ENCODE data around the gene PLEK2.

The PLEK2 gene

DNA sequence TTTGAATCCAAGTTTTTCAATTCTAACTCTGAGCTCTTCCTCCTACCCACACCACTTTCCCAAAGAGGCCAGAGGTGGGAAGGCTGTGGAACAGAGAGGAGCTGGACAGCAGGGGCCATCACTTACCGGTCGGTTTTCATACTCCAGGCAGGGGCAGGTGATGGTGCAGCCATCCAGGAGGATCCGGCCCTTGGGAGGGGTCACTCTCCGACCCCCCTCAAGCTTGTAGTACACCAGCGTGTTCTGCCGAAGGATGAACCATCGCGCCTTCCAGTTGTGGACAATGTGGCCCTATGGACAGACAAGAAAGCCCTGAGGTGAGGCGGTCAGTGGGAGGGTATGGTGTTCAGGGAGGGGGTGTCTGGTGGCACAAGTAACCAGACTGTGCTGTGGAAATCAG lies 14.4 kb downstream of the PLEK2 start:
- no peak for DNase-seq (ENCODE audit: low read depth in 2 of 2)

DNA sequence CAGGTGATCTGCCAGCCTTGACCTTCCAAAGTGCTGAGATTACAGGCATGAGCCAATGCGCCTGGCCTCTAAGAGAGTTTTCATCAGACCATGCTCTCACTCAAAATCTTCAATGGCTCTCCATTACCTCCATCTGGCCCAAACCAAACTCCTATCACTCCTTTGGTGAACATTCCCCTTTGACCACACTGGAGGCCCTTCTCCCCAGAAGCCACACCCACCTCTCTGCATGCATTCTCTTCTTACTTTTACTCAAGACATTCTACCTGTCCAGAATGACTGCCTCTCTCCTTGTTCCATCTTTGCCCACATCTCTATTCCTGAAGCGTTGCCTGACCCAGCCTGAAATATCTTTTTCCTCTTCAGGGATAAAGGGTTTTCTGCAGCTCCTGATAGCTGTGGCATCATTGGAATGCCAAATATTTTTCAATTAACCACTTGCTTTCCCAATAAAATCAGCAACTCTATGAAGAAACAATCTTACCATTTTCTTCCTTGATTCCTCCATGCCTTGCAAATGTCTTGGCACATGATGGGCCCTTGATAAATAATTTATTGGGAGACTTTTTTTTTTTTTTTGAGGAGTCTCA lies 15.5 kb downstream of the PLEK2 start:
- DNase-seq (ENCODE audit: low read depth in 2 of 2) = no peak

DNA sequence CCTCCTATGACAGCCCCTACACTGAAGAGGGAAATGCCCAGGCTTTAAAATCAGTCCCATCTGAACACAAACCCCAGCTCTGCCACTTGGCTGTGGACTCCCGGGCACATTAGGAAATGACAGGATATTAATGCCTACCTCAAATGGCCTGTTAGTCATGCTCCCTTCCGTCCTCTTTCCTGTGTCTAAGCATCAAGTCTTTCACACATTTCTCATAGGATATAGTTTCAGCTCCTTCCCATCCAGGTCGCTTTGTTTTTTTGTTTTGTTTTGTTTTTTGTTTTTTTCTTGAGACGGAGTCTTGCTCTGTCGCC lies 16.1 kb downstream of the PLEK2 start:
- no peak for DNase-seq (ENCODE audit: low read depth in 2 of 2)

DNA sequence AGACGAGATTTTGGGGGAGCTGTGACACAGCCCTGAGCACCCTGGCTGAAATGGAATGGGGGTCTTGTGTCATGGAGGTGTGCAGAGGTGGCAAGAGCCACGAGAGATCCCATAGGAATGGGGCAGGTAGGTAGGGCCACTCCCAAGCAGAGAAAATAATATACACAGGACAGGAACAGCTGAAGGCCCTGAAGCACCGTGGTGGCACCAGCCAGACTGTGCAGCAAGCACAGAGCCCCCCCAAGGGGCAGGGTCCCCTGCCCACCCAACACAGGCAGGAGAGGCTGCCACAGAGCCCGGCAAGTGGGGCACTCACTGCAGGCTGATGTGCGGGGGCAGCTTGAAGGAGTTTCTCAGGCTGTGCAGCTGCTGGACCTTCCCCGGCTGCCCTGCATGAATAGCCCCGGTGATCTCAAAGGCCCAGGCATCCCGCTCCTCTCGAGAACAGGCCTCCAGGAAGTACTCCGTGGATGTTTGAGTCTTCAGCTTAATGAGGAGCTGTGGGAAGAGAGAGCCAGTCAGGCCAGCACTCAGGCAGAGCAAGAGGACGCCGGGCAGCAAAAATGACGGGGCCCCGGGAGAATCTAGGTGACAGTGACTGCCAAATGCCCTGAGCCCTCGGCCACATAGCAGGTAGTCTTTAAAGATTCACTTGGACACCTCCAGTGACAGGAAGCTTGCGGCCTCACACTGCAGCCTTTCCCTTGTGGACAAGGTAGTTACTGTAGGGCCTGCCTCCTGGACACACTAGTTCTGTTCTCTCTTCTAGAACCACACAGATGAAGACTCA lies 16.7 kb downstream of the PLEK2 start:
- DNase-seq (ENCODE audit: low read depth in 2 of 2) = no peak

DNA sequence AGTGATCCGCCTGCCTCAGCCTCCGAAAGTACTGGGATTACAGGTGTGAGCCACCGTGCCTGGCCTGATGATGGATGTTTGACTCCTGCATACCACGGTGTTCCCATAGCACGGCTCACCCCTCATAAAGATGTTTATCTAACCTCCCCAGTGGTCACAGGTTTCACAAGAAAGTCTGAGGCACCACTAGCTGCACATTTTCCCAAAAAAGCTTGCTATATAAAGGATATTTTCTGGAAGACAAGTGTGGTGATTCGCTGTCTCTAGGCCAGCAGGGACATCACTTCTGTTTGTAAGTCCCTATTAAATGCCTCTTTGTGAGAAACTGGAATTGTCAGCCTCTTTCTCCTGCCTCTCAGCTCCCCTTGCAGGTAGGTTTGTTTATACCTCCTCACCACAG lies 18.3 kb downstream of the PLEK2 start:
- DNase-seq (ENCODE audit: low read depth in 2 of 2) = no peak

DNA sequence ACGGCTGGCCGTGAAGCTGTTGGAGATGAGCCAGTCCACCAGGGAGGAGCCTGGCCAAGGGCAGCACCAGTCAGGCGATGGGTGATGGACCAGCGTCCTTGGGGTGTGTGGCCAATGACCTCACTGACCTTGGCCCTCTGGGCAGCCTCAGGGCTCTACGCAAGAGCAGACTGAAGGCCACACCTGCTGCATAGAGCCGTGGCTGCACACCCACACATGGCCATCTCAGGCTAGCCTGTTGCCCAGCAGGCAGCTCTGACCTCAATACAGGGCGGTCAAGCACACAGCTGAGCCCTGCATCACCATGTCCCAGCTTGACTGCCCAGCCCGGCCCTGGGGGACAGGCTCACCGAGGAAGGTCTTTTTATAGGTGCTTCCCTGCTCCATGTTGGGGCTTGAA lies 19.2 kb downstream of the PLEK2 start:
- no peak for DNase-seq (ENCODE audit: low read depth in 2 of 2)

DNA sequence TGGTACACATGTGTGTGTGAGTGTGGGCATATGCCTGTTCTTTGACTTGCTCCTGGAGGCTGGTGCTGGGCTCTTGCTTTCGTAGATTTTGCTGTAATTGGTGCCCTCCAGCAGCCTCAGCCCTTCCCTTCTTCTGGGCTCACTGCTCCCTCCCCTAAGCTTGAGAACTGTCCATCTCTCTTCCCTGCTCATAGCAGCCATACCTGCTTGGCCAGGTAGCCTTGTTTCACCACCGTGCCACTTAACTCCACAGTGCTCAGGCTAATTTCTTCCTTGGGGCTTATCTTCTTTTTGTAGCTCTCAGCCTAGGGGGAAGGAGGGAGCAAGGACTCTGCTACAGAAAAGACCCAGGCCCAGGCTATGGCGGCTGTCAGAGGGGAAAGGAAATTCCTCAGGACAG lies 19.8 kb downstream of the PLEK2 start:
- DNase-seq (ENCODE audit: low read depth in 2 of 2) = no peak

DNA sequence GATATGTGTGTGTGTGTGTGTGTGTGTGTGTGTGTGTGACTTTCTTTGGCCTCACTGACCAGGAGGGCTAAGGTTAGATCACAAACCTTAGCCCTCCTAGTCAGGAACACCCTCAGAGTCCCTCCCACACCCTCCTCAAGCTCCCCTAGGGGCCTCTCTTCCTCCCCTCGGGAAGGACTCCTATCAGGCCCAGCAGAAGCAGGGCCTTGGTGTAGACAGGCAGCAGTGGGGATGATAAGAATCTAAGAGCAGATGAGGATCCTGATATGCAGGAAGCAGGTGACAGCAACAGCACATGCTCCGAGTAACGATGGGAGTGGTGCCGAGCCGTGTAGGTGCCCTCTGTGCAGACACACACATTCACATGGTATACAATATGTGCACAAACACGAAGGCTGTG lies 20.7 kb downstream of the PLEK2 start:
- DNase-seq (ENCODE audit: low read depth in 2 of 2) = no peak

DNA sequence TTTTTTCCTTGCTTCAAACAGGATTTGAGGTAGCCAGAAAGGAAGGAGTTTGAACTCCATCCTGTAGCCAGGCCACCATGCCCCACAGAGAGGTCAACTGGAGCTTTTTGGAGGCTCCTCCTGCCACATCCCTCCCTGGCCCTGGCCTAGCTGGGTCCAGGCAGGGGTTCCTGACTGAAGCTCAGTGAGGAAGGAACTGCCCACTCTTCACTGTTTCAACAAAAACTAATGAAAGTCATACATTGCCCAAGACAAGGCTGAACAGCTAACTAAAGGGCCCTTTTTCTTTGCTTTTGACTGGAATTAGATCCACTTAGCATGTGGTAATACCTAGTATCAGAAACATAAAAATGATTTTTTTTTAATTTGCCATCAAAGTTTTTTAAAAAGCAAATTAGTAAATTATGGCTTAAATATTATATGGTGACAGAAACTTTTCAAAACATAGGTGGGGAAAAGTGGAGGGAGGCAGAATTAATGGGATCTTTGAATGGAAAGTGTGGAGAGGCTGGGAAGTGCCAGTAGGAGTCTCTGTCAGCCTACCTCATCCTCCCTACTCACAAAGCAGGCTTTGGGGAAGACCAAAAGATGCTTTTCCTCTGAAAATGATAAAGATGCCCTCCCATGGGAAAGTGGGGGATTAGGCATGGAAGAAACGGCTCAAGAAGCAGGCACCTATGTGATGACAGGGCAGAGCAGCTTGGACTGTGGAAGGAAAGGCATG lies 22.0 kb downstream of the PLEK2 start:
- DNase-seq (ENCODE audit: low read depth in 2 of 2) = no peak

DNA sequence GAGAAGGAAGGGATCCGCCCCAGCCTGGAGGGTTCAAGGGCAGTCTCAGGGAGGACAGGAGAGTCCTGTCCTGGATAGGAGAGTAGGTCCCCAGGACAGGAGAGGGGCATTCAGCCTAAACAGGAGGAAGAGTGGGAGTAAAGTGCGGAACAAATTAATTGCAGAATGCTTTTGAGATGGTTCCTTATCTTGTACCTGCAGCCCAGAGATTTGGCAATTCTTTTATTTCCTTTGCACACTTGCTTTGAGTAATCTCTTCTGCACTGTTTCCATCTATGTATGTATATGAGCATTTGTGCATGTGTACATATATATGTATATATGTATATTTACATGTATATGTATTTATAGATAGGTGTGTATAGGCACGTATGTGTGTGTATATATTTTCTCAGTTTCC lies 22.7 kb downstream of the PLEK2 start:
- DNase-seq (ENCODE audit: low read depth in 2 of 2) = no peak

DNA sequence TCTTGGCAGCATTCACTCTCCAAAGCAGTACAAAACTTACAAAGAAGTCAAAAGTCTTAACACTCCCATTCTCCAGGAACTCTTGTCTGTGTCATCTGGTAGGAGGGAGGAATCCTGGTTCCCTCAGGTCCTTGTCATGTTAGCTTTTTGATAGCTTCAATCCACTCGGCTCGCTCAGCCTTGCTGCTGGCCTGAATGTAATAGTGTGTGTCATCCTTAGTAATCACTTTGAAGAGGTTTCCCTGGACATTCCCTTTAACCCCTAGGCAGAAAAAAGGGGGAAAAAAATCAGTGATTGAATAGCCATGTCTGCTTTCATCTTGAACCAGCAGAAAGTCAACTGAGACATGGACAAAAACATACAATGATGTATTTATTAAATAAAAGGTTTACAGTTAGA lies 24.8 kb downstream of the PLEK2 start:
- no peak for DNase-seq (ENCODE audit: low read depth in 2 of 2)

DNA sequence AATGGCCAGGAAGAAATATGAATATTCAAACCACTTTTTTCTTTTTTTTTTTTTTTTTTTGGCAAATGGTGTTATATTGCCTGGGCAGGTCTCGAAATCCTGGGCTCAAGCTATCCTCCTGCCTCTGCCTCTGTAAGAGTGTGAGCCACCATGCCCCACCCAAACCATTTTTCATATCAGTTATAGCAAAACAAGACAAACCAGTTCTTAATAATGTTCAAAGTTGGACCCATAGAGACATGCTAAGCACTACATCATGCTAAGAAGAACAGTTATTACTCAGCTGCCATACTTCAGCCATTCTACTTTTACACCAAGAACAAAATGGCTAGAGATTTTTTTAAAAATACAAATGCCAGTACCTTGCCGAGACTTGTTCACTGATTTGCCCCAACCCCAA lies 26.3 kb downstream of the PLEK2 start:
- DNase-seq (ENCODE audit: low read depth in 2 of 2) = no peak

DNA sequence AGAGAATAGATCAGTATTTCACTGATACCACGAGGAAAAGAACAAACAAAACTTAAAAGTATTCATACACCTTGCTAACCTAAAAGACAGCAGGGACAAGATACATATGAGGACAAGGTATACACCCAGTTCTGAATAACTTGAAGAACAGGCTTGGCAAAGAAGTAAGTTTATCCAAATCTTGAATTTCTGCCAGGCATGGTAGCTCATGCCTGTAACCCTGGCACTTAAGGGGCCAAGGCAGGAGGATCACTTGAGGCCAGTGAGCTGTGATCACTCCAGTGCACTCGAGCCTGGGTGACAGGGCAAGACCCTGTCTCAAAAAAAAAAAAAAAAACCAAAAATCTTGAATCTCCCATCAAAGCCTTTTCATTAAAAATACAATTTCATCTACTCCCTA lies 26.8 kb downstream of the PLEK2 start:
- no peak for DNase-seq (ENCODE audit: low read depth in 2 of 2)

DNA sequence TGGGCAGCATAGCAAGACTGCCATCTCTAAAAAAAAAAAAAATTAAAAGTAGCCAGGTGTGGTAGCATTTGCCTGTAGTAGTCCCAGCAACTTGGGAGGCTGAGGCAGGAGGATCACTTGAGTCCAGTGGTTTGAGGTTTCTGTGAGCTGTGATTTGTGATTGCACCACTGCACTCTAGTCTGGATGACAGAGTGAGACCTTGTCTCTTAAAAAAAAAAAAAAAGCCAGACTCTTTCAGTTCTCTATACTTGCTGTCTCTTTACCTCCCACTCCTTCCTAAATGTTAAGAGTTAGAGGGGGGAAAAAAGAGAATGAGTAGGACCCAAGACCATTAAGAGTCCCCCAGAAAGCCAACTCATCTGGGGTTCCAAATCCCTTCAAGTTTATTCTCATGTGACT lies 34.0 kb downstream of the PLEK2 start:
- no peak for DNase-seq (ENCODE audit: low read depth in 2 of 2)

DNA sequence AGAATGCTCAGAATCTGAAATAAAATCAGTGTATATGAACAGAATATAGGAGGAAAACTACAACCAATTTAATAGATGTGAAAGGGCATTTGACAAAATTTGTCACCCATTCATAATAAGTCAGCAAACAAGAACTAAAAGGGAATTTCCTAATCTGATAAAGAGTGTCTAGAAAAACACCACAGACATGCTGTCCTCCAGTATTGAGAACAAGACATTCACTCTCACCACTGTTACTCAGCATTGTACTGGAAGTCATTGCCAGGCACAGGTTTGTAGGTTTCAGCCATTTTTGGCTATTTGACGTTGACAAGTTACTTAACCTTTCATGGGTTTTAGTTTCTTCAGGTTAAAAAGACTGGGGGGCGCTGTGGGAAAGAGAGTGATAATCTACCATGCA lies 38.6 kb downstream of the PLEK2 start:
- DNase-seq (ENCODE audit: low read depth in 2 of 2) = no peak

DNA sequence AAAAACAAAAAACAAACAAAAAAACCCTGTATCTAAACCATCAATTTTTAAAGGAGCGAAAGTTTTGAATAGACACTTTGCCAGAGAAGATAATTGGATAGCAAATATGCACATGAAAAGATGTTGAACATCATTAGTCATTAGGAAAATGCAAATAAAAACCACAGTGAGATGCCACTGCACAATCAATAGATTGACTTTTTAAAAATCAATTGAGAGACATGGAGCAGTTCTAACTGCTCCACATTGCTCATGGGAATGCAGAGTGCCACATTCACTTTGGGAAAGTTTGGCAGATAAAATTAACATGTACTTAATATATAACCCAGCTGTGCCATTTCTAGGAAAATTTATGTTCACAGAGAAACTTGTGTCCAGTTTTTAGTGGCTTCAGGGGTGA lies 39.1 kb downstream of the PLEK2 start:
- DNase-seq (ENCODE audit: low read depth in 2 of 2) = no peak

DNA sequence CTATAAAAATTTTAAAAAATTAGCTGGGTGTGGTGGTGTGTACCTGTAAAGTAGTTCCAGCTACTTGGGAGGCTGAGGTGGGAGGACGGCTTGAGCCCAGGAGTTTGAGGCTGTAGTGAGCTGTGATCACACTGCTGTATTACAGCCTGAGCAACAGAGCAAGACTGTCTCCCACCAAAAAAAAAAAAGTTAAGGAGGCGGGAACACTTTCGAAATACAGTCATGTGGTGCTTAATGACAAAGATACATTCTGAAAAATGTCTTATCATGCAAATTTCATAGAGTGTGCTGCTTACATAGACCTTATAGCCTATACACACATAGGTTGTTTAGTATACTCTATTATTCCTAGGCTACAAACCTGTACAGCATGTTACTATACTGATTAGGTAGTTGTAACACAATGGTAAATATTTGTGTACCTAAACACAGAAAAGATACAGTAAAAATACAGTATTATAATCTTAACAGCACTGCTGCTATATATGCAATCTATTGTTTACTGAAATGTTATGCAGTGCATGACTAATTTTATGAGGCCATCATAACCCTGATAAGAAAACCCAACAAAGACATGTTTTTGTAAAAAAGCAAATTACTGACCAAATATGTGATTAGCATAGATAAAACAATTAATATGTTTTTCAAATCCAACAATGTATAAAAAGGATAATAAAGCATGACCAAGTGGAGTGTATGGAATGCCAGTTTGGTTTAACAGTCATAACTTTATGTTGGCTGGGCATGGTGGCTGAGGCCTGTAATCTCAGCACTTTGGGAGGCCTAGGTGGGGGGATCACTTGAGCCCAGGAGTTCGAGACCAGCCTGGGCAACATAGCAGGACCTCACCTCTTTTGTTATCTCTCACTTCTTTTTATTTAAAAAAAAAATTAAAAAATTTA lies 40.5 kb downstream of the PLEK2 start:
- no peak for DNase-seq (ENCODE audit: low read depth in 2 of 2)

DNA sequence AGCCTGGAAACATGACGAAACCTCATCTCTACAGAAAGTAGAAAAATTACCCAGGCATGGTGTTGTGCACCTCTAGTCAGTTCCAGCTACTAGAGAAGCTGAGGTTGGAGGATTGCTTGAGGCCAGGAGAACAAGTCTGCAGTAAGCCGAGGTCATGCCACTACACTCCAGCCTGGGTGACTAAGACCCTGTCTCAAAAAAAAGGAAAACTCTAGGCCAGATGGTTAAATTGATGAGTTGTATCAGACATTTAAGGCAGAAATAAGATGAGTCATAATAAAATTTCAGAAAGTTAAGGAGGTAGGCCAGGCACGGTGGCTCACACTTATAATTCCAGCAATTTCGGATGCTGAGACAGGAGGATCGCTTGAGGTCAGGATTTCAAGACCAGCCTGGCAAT lies 41.1 kb downstream of the PLEK2 start:
- DNase-seq (ENCODE audit: low read depth in 2 of 2) = no peak

DNA sequence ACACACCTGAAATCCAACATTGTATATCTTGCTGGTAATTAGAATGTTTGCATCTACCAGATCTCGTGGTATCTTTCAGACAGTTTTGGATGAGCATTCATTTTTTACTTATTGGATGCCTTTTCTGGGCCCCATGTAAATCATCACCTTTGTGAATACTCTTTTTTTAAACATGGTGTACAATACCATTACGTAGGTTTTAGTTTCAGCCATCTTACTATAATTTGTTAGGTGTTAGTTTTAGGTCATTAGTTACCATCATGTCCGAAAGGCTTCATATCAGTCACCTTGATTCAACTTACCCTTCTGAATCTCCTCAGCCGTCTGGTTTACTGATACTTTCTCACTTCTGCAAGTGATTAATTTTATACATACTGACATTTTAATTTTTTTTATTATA lies 46.5 kb downstream of the PLEK2 start:
- no peak for DNase-seq (ENCODE audit: low read depth in 2 of 2)

DNA sequence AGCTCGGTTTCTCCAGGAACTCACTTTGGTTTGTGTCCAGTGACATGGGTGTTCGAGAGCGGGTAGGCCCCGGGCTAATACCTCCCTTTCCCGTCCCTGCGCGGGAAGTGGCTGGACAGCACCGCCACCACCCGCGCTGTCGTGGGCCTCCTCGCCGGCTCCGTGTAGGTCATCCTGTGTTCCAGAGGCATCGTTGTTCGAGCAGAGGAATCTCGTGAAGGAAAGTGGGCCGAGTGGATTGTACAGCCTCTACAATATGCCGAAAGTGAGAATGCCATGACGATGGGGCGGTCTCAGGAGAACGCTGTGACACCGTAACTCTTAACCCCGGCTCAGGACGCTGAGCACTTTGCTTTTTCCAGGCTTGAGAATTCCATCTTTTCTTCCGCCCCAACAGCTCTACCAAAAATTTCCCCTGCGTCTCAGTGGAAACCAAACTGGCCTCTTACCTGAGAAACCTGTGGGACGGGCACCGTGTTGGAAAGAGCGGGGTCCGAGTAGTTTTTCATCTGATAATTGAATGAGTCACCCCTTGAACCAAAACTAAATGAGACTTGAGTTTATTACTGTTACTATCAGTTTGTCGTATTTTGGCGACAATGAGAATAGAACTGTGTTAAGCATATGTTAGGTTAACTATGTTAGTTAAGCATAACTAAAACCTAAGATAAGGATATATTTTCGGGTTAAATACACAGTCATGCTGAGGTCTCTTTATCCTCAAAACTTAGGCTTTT lies 51.3 kb downstream of the PLEK2 start:
- peak in 1 of 2 donors; percentile 21 for DNase-seq (ENCODE audit: low read depth in 2 of 2)

DNA sequence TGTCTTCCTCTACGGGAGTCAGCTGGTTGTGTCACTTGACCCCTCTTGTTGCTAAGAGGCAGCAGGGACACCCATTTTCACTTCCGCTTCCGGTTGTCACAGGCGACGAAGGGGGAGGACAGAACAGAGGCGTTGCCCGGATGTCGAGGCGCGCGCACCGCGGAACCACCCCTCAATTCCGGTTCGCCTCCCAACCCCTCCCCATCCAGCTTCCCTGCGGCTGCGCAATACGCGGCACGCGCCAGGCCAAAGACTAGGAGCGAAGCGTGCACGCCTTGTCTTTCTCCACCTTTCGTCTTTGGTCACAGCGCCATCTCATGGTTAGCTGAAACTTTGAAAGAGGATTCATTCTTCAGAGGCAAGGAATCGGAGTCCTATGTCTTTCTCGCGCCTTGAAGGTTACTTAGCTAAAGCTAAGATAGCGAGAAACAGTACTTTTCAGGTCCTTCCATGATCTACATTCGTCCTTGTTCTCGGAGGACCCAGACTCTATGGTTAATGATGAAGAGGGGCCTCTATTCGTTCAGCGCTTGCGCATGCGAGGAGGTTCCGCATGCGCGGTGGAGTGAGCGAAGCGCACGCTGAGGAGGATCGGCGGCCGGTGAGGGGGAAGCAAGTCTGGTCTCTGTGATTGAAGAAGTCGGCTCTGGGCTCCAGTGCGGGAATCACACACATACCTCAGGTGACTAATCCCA lies 52.0 kb downstream of the PLEK2 start, which contains the start of the genes ATP6V1D and EIF2S1:
TSS of gene ATP6V1D (minus strand) at position 30 of the 695 bp plus-strand sequence. CDS start 106 bp downstream, outside the sequence.
TSS of gene EIF2S1 (plus strand) at position 554 of the 695 bp plus-strand sequence. CDS start 4,440 bp downstream, outside the sequence.
- peak; percentile 99 for DNase-seq (ENCODE audit: low read depth in 2 of 2)

Measured in stimulated activated CD8-positive, alpha-beta memory T cell treated with anti-CD3 and anti-CD28 coated beads, Interleukin-15, amount 100 ng/mL, for 4 hours (primary cell).